H9 (cell line): ENCODE data around the gene CCDC154. TPM values are rescaled to one million over a fixed set of nuclear protein-coding genes. Genes with fewer than 3 reads are reported as not detected.

ENCODE experiments used
- DNase-seq: peaks from one replicate; pipeline ENCODE4 v3.0.0-alpha.2; 2017
- H2AFZ ChIP-seq: one replicate; pipeline ENCODE4 v1.6.1; 2013; ENCODE audit warnings: mild to moderate bottlenecking, low read length, control low read depth, moderate library complexity
- H2AK5ac ChIP-seq: 2 replicates; pipeline ENCODE4 v1.6.1; 2013; ENCODE audit warnings: low read length, control low read depth, mixed read lengths; ENCODE audit not compliant: insufficient read length
- H2BK120ac ChIP-seq: one replicate; pipeline ENCODE4 v1.6.1; 2013; ENCODE audit warnings: low read depth, mild to moderate bottlenecking, low read length, control low read depth, inconsistent platforms; ENCODE audit not compliant: poor library complexity, severe bottlenecking
- H2BK12ac ChIP-seq: 2 replicates; pipeline ENCODE4 v1.6.1; 2013; ENCODE audit warnings: low read length, control low read depth, mixed read lengths, low read depth; ENCODE audit not compliant: insufficient read length
- H2BK15ac ChIP-seq: 2 replicates; pipeline ENCODE4 v1.6.1; 2013; ENCODE audit warnings: low read depth, low read length, control low read depth
- H2BK20ac ChIP-seq: one replicate; pipeline ENCODE4 v1.6.1; 2013; ENCODE audit warnings: low read depth, mild to moderate bottlenecking, low read length, control low read depth, inconsistent platforms; ENCODE audit not compliant: poor library complexity, severe bottlenecking
- H2BK5ac ChIP-seq: 2 replicates; pipeline ENCODE4 v1.6.1; 2013; ENCODE audit warnings: low read length, control low read depth, mixed read lengths; ENCODE audit not compliant: insufficient read length
- H3K14ac ChIP-seq: 2 replicates; pipeline ENCODE4 v1.6.1; 2013; ENCODE audit warnings: low read length, control low read depth; ENCODE audit not compliant: insufficient read depth
- H3K18ac ChIP-seq: 2 replicates; pipeline ENCODE4 v1.6.1; 2013; ENCODE audit warnings: low read depth, mild to moderate bottlenecking, mixed read lengths, low read length, control low read depth; ENCODE audit not compliant: insufficient read length
- H3K23ac ChIP-seq: 2 replicates; pipeline ENCODE4 v1.6.1; 2013; ENCODE audit warnings: low read length, control low read depth, mixed read lengths, low read depth; ENCODE audit not compliant: insufficient read length
- H3K23me2 ChIP-seq: 2 replicates; pipeline ENCODE4 v1.6.1; 2013; ENCODE audit warnings: low read depth, mild to moderate bottlenecking, mixed read lengths, low read length, control low read depth; ENCODE audit not compliant: insufficient read length, poor library complexity, severe bottlenecking
- H3K27ac ChIP-seq: 2 replicates; pipeline ENCODE4 v1.5.1; 2013; ENCODE audit warnings: low read length, control low read depth, mixed read lengths, low read depth; ENCODE audit not compliant: insufficient read length
- H3K27me3 ChIP-seq: 2 replicates; pipeline ENCODE4 v1.6.1; 2013; ENCODE audit warnings: low read length, control low read depth, inconsistent platforms; ENCODE audit not compliant: insufficient read depth
- H3K4ac ChIP-seq: 2 replicates; pipeline ENCODE4 v1.6.1; 2013; ENCODE audit warnings: low read depth, mild to moderate bottlenecking, control low read depth, inconsistent platforms, low read length, moderate library complexity
- H3K4me1 ChIP-seq: 2 replicates; pipeline ENCODE4 v1.6.1; 2013; ENCODE audit warnings: low read length, control low read depth, inconsistent platforms; ENCODE audit not compliant: insufficient read depth
- H3K4me2 ChIP-seq: 2 replicates; pipeline ENCODE4 v1.6.1; 2013; ENCODE audit warnings: low read length, control low read depth, mixed read lengths; ENCODE audit not compliant: insufficient read length, insufficient read depth
- H3K56ac ChIP-seq: 2 replicates; pipeline ENCODE4 v1.6.1; 2013; ENCODE audit warnings: low read depth, mild to moderate bottlenecking, mixed read lengths, low read length, control low read depth; ENCODE audit not compliant: insufficient read length
- H3K79me1 ChIP-seq: 2 replicates; pipeline ENCODE4 v1.6.1; 2013; ENCODE audit warnings: low read depth, mild to moderate bottlenecking, moderate library complexity, low read length, control low read depth, inconsistent platforms; ENCODE audit not compliant: insufficient read depth, poor library complexity, severe bottlenecking
- H3K79me2 ChIP-seq: 2 replicates; pipeline ENCODE4 v1.6.1; 2013; ENCODE audit warnings: low read length, control low read depth, inconsistent platforms; ENCODE audit not compliant: insufficient read depth
- H3K9ac ChIP-seq: 2 replicates; pipeline ENCODE4 v1.6.1; 2013; ENCODE audit warnings: low read length, control low read depth, mixed read lengths; ENCODE audit not compliant: insufficient read length; ENCODE audit errors: extremely low read depth
- H3K9me3 ChIP-seq: one replicate; pipeline ENCODE4 v1.6.1; 2013; ENCODE audit warnings: low read depth, low read length, inconsistent platforms; ENCODE audit not compliant: control insufficient read depth
- H3T11ph ChIP-seq: one replicate; pipeline ENCODE4 v1.6.1; 2013; ENCODE audit warnings: mild to moderate bottlenecking, low read length, control low read depth, inconsistent platforms
- H4K20me1 ChIP-seq: one replicate; pipeline ENCODE4 v1.6.1; 2013; ENCODE audit not compliant: control insufficient read depth, insufficient read length, insufficient read depth
- H4K5ac ChIP-seq: 2 replicates; pipeline ENCODE4 v1.6.1; 2013; ENCODE audit warnings: low read depth, mild to moderate bottlenecking, mixed read lengths, low read length, control low read depth; ENCODE audit not compliant: insufficient read length
- H4K8ac ChIP-seq: replicated peaks from 2 replicates; pipeline ENCODE4 v1.6.1; 2013; ENCODE audit warnings: low read length, control low read depth, mixed read lengths, low read depth; ENCODE audit not compliant: insufficient read length
- H4K91ac ChIP-seq: 2 replicates; pipeline ENCODE4 v1.6.1; 2013; ENCODE audit warnings: low read depth, mild to moderate bottlenecking, moderate library complexity, mixed read lengths, low read length, control low read depth; ENCODE audit not compliant: insufficient read length
- H3K27ac Mint-ChIP-seq, 3 experiments: 2 replicates in 2 of 3; 3 replicates in 1 of 3; pipeline ENCODE4 v1.8.0; 2020 to 2021; ENCODE audit warnings: mixed read lengths in 3 of 3, mild to moderate bottlenecking in 1 of 3, moderate library complexity in 1 of 3
- H3K27me3 Mint-ChIP-seq: 2 replicates; pipeline ENCODE4 v1.8.0; 2021; ENCODE audit warnings: low read depth, mild to moderate bottlenecking, moderate library complexity, mixed read lengths
- H3K36me3 Mint-ChIP-seq, 3 experiments: 2 replicates in 2 of 3; 3 replicates in 1 of 3; pipeline ENCODE4 v1.8.0; 2020 to 2021; ENCODE audit warnings: low read depth in 3 of 3, mixed read lengths in 3 of 3; ENCODE audit not compliant: insufficient read depth in 1 of 3
- H3K4me1 Mint-ChIP-seq, 2 experiments: 2 replicates each; pipeline ENCODE4 v1.8.0; 2020; ENCODE audit warnings: mixed read lengths in 2 of 2
- H3K4me3 Mint-ChIP-seq, 2 experiments: 2 replicates in 1 of 2; 3 replicates in 1 of 2; pipeline ENCODE4 v1.8.0; 2020 to 2021; ENCODE audit warnings: mild to moderate bottlenecking in 2 of 2, mixed read lengths in 2 of 2, moderate library complexity in 1 of 2
- H3K9me3 Mint-ChIP-seq, 2 experiments: 2 replicates in 1 of 2; 3 replicates in 1 of 2; pipeline ENCODE4 v1.8.0; 2020; ENCODE audit warnings: mild to moderate bottlenecking in 2 of 2, mixed read lengths in 2 of 2, moderate library complexity in 1 of 2
- CTCF ChIP-seq: fragments of 200-600 bp; sonication (generic); conservative IDR thresholded peaks from 3 replicates; pipeline ENCODE4 v1.8.0; 2021; ENCODE audit warnings: antibody characterized with exemption, mild to moderate bottlenecking
- WGBS: extraction: QIAGEN DNeasy Blood & Tissue Kit; methylation state at CpG from one replicate; pipeline ENCODE4 v1.1.7; 2013; ENCODE audit warnings: missing lambda C conversion rate, low lambda C conversion rate, mixed read lengths; ENCODE audit not compliant: insufficient read length; ENCODE audit errors: extremely low coverage; 5-methylcytosine and 5-hydroxymethylcytosine counted together
- total RNA-seq: library from RNA; stranded (reverse); gene quantifications from 2 replicates; pipeline ENCODE4 v1.2.1, GENCODE V29; 2021

Gene CCDC154
- total RNA-seq, 1 experiment from 2014 or later = 1.3 TPM

- no peak overlapping the region for H2BK20ac ChIP-seq
- no peak for TF ChIP-seq CTCF
- H3K56ac ChIP-seq = no peak overlapping the region
- no peak overlapping the region for H2BK5ac ChIP-seq
- H2BK120ac ChIP-seq = no peak overlapping the region
- peaks cover 4 to 7% of the 10 kb centered on the region in 2 experiments for H3K4me1 Mint-ChIP-seq
- no peak overlapping the region for H3T11ph ChIP-seq
- H3K23ac ChIP-seq = no peak overlapping the region
- H2BK15ac ChIP-seq = no peak overlapping the region; the same call in 1 of the 2 replicates
- H3K4me2 ChIP-seq = no peak overlapping the region
- no peak overlapping the region for H3K18ac ChIP-seq
- H3K36me3 Mint-ChIP-seq = no peaks in the 10 kb centered on the region
- no peaks in the 10 kb centered on the region for H3K9me3 Mint-ChIP-seq
- WGBS = no CpG with 5 or more reads among the region's 24 CpGs
- peaks cover 30% of the 10 kb centered on the region for H3K27me3 Mint-ChIP-seq
- H4K20me1 ChIP-seq = no peaks in the 10 kb centered on the region
- H3K4me3 Mint-ChIP-seq = no peak overlapping the region
- DNase-seq = no peak
- 0 out of 7 replicates have a peak overlapping the region, but pooled peaks of 1 of the 3 experiments have one; percentile 39 for H3K27ac Mint-ChIP-seq
- no peak overlapping the region for H3K14ac ChIP-seq
- H3K79me2 ChIP-seq = no peaks in the 10 kb centered on the region
- H3K23me2 ChIP-seq = peaks cover 3% of the 10 kb centered on the region
- H3K9me3 ChIP-seq = no peaks in the 10 kb centered on the region
- H4K8ac ChIP-seq = no peak overlapping the region
- no peak overlapping the region for H3K9ac ChIP-seq
- H2BK12ac ChIP-seq = no peak overlapping the region
- H2AFZ ChIP-seq = no peak overlapping the region
- H3K4me1 ChIP-seq = no peaks in the 10 kb centered on the region; the same call in 1 of the 2 replicates
- no peak overlapping the region for H2AK5ac ChIP-seq
- no peaks in the 10 kb centered on the region for H3K79me1 ChIP-seq
- no peak overlapping the region for H4K91ac ChIP-seq
- no peak overlapping the region for H3K4ac ChIP-seq
- no peak overlapping the region for H3K27ac ChIP-seq
- H4K5ac ChIP-seq = no peak overlapping the region
- no peaks in the 10 kb centered on the region for H3K27me3 ChIP-seq
These were observed 43.8 kb upstream of the CCDC154 start for GRCh38 chr16:1488054-1488601.
